GM21786 (cell line): Measurements from ENCODE around the gene MRPS2.
A peak's percentile ranks its signal among the peaks of the same experiment; 100 is the strongest.
"Not testable (repeated sequence)": the region's sequence is repeated elsewhere in the genome, so short reads cannot be mapped to it uniquely, and the experiment has no call there.

Experiments
- ATAC-seq: cut with Tn5 transposase; IDR thresholded peaks from one replicate; pipeline ENCODE4 v1.9.1; 2021; ENCODE audit not compliant: unreplicated experiment

The MRPS2 gene

DNA sequence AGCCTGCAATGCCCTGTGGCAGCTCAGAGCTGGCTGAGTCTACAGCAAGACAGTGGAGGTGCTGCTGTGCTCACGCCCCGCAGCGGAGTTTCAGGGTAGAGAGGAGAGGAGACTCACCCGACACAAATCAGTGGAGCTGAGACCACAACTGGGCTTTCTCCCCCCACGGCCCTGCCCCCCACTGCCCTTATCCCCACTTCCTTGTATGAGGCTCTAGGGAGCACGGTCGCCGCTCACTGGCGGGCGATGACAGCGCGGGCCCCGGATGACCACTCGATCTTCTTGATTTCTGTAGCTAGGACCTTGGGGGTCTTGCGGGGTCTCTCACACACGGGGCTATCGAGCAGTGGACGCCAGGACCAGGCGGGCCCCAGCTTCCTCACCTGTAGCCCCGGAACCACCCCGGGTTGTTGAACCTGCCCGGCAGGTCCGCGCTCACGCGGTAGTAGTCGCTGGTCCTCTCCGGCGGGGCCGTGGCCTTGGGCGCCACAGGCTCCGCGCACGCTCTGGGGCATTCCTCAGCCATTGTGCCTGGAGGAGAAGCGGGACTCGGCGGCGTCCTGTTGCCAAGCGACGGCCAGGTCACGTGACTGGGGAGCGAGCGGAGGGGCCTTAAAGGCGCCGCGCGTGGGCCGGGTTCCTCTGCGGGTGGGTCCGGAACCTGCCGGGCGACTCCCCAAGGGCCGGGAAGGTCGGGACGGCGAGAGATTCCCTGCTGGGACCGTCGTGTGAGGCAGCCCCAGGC lies 984 bp upstream of the MRPS2 start:
- ATAC-seq = peak; percentile 50

- ATAC-seq = peak; percentile 4
Observed at GRCh38 chr9:135500071-135500524, 384 bp upstream of the MRPS2 start.

- no peak for ATAC-seq
Observed at GRCh38 chr9:135501261-135502167, 1.0 kb downstream of the MRPS2 start.

- ATAC-seq = no peak
Observed at GRCh38 chr9:135502168-135502872, 1.8 kb downstream of the MRPS2 start.

- no peak for ATAC-seq
Observed at GRCh38 chr9:135502873-135503321, 2.4 kb downstream of the MRPS2 start.

GRCh38 chr9:135503371-135504261 lies 3.1 kb downstream of the MRPS2 start:
- no peak for ATAC-seq

DNA sequence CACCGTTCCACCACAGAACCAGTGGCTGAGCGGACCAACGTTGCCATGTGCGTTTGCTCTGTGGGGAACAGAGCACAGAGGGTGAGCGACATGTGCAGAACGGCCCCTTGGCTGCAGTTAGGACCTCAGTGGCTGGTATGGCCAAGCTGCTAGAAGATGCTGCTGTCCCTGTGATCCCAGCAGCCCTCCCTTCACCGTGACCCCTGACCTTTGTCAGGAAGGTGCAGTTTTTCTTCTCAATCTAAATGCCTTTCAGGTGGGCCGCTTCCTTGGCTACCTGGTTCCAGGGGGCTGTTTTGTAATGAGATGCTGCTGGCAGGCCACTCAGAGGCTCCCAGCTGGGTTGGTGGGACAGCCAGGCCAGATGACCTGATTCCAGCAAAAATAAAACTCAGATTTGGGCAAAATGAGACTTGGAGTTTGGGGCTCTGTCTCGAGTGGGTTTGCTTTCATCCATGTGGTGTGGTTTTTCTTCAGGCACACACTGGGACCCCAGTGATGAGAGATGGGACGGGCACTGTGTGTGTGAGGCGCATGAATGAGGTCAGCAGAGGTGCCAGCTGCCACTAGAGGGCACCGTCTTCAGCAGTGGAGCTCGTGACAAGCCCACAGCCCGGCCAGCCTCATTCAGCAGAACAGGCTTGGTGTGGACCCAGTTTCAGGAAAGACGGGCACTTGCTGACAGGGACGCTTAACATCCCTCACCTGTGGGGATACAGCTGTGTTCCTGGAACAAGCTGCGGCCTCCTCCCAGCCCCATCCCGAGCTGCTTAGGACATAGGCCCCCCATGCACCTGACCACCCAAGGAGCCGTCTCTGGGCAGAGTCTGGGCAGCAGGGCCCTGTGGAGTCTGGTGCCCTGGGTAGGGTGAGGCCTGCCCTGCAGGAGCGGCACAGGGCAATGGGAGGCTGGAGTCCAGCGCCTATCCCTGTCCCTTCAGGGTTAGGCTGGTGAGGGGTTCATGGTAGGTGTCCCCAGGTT lies 4.1 kb downstream of the MRPS2 start:
- no peak for ATAC-seq

DNA sequence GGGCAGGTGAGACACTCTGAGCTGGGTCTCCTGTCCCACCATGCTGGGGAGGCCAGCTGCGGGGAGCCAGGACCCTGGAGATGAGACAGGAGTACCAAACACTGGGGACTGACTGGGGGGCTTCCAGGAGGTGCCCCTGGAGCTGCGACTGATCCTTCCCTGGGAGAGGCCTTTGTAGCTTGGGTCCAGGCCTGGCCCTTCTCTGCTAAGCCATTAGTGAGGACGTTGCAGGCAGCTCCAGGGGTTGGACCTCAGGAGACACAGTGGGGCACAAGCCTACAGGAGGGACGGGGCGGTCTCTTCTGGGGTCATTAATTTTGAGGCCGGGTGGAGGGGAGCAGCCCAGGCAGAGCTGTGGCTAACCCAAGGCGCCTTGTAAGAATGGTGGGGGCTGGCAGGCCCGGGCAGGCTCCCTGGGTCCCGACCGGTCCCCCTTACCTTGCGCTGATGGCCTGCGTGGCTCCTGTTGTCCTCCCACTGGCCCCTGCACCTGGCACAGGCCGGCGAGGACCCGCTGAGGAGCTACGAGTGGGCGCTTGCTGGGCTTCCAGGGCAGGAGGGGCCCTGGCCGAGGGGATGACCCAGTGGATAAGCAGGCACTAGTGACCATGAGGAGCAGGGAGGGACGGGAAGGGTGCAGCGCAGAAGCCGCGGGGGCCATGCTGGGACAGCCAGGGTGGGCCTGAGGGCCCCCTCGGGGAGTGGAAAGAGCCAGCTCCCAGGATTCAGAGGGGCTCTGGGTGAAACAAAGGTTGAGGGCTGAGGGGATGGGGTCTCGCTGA lies 5.1 kb downstream of the MRPS2 start:
- ATAC-seq = no peak

DNA sequence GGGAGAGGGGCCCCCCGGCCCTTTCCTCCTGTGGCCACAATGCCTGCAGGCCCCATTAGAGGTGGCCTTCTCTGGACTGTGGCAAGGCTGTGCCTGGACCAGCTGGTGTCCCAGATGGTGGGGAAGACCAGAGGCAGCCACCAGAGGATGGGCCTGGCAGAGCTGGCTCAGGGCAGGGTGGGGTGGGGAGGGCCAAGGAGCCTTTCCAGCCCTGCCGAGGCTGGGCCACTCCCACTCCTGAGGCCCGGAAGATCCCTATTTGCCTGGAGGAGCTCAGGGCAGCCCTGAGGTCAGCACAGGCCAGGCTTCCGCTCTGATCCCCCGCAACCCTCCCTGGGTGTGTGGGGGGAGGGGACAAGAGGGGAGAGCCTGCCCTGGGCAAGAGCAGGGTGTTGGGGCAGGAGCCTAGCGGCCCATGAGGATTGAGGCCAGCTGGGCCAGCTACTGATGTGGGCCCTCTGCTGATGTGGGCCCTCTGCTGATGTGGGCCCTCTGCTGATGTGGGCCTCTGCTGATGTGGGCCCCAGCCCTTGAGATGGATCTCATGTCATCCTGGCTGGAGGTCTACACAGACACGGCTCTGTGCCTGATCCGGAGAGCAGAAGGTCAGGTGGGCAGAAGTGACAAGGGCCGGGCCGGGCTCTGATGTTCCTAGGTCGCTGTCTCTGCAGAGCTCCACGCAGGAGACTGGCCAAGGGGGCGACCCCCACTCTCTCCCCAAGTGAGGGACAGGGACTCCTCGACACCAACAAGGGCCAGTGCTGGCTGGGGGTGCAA lies 6.0 kb downstream of the MRPS2 start:
- no peak for ATAC-seq

DNA sequence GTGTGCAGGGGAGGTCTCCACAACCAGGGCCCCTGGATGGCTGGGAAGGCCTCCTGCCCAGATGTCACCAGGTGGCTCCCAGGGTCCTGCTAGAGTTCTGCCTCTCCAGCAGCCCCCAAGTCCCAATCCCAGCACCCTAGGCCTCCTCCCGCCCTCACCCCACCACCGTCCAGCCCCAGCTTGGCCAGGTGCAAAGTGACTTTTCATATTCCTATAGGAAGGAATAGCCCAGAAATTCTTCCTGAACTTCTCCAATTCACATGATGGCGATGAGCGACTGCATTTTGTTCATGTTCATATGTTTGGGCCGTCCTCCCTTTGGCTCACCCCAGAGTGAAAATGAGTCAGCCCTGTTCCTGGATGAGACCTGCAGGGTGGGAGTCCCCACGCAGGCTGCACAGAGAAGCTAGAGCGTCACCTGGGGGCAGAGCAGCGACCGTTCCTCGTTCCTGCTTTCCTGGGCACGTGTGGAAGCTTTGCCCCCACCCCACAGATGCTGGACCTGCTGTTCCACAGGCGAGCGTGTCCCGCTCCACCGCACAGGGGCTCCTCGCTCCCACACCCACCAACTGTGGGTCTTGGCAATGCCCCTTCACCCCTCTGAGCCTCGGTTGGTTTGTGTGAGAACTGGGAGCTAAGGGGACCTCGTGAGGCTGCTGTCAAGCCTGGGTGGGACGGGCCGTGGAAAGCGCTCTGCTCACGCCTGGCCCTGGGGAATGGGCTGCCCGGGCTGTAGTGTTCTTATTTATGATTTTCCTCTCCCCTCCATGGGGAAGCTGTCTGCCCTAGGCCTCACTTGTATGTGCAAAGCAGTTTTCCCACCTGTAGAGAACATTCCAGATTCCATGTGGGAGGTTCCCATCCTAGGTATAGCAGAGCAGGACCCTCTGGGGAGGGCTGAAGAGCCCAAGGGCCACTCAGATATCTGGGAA lies 6.9 kb downstream of the MRPS2 start:
- no peak for ATAC-seq

DNA sequence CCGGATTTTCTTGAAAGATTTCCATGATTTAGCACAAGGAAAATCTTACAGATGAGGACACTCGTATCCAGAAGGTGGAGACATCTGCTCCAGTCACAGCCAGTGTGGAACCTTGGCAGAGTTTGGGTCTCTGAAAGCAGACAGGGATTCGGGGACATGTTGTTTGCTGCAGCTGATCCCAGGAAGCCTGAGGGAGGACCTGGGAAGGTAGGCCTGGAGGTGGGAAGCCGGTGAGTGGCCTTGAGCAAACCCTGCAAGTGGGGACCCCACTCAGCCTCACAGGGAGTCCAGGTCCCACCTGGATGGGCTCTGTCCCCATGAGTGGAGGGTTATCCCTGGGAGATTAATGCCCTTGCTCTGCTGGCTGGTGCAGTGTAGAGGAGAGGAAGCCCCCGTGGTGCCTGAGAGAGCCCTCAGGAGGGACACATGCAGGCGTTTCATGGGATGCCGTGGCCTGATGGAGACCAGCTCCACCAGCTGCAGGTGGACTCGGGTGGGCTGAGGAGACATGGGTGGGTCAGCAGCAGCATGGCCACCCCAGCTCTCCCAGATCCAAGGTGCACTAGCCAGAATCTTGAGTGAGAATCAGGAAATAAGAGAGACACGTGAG lies 7.8 kb downstream of the MRPS2 start:
- no peak for ATAC-seq

- ATAC-seq = no peak
Observed at GRCh38 chr9:135509458-135509857, 9.0 kb downstream of the MRPS2 start.

GRCh38 chr9:135512241-135512603 lies 11.7 kb downstream of the MRPS2 start:
- no peak for ATAC-seq

GRCh38 chr9:135512904-135513303 lies 12.4 kb downstream of the MRPS2 start:
- no peak for ATAC-seq

DNA sequence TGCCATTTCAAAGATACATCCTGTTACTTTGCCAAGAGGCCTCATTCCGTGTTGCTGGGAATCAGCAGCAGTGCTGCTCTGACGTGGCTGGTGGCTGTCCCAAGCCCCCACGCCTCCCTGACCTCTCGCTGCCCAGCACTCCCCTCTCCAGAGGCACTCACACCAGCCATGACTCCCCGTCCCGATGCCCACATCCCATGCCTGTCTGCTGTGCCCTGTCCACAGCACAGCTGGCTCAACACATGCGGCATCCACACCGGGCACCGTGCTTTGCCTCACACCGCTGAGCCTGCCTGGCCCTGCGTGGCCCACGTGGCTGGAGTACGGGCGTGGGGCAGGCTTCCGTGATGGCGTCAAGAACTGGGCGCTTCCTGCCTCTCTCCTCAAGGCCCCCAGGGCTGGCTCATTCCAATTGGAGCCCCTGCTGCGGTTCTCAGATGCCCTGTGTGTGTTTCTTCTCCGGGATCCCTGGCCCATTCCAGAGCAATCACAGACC lies 12.9 kb downstream of the MRPS2 start:
- ATAC-seq = no peak

DNA sequence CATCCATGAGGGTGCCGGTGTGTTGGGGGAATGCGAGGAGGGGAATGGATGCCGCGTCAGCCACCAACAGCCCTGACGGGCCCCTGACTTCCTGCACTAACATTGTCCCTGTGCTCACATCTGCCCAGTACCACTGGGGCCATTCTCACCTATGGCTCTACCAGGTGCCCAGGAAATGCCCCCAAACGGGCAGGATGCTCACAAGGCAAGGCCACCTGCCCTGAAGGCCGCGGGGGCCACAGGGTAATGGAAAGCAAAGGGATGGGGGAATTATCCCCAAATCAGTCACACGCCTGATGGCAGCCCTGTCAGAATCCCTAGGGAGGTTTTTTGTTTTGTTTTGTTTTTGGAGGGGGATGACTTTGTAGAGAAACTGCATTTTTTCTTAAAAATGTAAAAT lies 13.4 kb downstream of the MRPS2 start:
- ATAC-seq = not testable (repeated sequence)
